Left cardiac atrium (tissue), 4 donors: ENCODE measurements around the gene GRIN2A. TPM values are rescaled to one million over a fixed set of nuclear protein-coding genes. Genes with fewer than 3 reads are reported as not detected.

ENCODE experiments used
- ATAC-seq, 2 donors: fragments of 200-7000 bp; cut with Tn5 transposase; one replicate each; pipeline ENCODE4 v1.9.1; 2020; ENCODE audit warnings: mild to moderate bottlenecking in 2 of 2, moderate library complexity in 2 of 2
- DNase-seq: peaks from one replicate; pipeline ENCODE4 v3.0.0-alpha.2; 2020
- intact Hi-C, 2 donors: fragments of 100-400 bp; cut with DNase I; formaldehyde crosslinking; loops; one replicate each; pipeline versions ENCODE4 v1.14.1 to v1.15.1; 2022 to 2023
- total RNA-seq, 2 donors: library from RNA; stranded (reverse); fragmentation: NEBNext Ultra II Directional; extraction: Animal tissue kit (Norgen Biotek cat#: 25700); gene quantifications; one replicate each; pipeline ENCODE4 v1.2.1, GENCODE V29; 2021
- donor health status: DM: no; HTN: yes; CAD: no.
- donor health status: DM: no; HTN: yes; CAD: no; lungs with severe emphysema.
- donor health status: DM: yes; HTN: yes; CAD: no.
- donor health status: Dilated cardiomyopathy.

The GRIN2A gene
- total RNA-seq, 2 donors from 2014 or later = 2.0 to 6.5 TPM

- ATAC-seq (no peak), DNase-seq (no peak)
- intact Hi-C loops = no loop called here
Observed at GRCh38 chr16:10013364-10013763, 168.9 kb downstream of the GRIN2A start.

- ATAC-seq (no peak), DNase-seq (no peak)
- intact Hi-C loops = no loop called here
Observed at GRCh38 chr16:10009684-10010083, 172.5 kb downstream of the GRIN2A start.

- ATAC-seq (peak in 1 of 2 donors; percentile 79), DNase-seq (no peak)
- intact Hi-C loops = no loop called here
Observed at GRCh38 chr16:10003486-10003885, 178.7 kb downstream of the GRIN2A start.

- no peak for ATAC-seq
- no peak for DNase-seq
Observed at GRCh38 chr16:10001258-10001775, 180.9 kb downstream of the GRIN2A start.

GRCh38 chr16:9996221-9996620 lies 186.0 kb downstream of the GRIN2A start:
- ATAC-seq (no peak), DNase-seq (no peak)
- intact Hi-C loops = no loop called here

More at GRCh38 chr16:10001258-10001775, 180.9 kb downstream of the GRIN2A start:
- intact Hi-C loops = no loop called here

- intact Hi-C loops = no loop called here
- DNase-seq (no peak), ATAC-seq (no peak)
Observed at GRCh38 chr16:9992441-9992840, 189.8 kb downstream of the GRIN2A start.

- DNase-seq = no peak
- intact Hi-C loops = no loop called here
- no peak for ATAC-seq
Observed at GRCh38 chr16:9980981-9981380, 201.2 kb downstream of the GRIN2A start.

GRCh38 chr16:9978160-9978725 lies 204.0 kb downstream of the GRIN2A start:
- no peak for DNase-seq

GRCh38 chr16:9977333-9977897 lies 204.8 kb downstream of the GRIN2A start:
- intact Hi-C loops = no loop called here
- ATAC-seq = no peak

More at GRCh38 chr16:9978160-9978725, 204.0 kb downstream of the GRIN2A start:
- intact Hi-C loops = no loop called here
- no peak for ATAC-seq

GRCh38 chr16:9976601-9977000 lies 205.6 kb downstream of the GRIN2A start:
- ATAC-seq (no peak), DNase-seq (no peak)
- intact Hi-C loops = no loop called here

More at GRCh38 chr16:9977333-9977897, 204.8 kb downstream of the GRIN2A start:
- DNase-seq = no peak

- DNase-seq = no peak
- intact Hi-C loops = no loop called here
- ATAC-seq = no peak
Observed at GRCh38 chr16:9971907-9972306, 210.3 kb downstream of the GRIN2A start.

GRCh38 chr16:9970796-9971195 lies 211.4 kb downstream of the GRIN2A start:
- ATAC-seq (no peak), DNase-seq (no peak)
- intact Hi-C loops = no loop called here

- intact Hi-C loops = no loop called here
- ATAC-seq = no peak
- DNase-seq = no peak
Observed at GRCh38 chr16:9970244-9970643, 212.0 kb downstream of the GRIN2A start.

- ATAC-seq = no peak
- intact Hi-C loops = no loop called here
- DNase-seq = no peak
Observed at GRCh38 chr16:9969580-9969979, 212.6 kb downstream of the GRIN2A start.

GRCh38 chr16:9966569-9967157 lies 215.6 kb downstream of the GRIN2A start:
- ATAC-seq (no peak), DNase-seq (no peak)
- intact Hi-C loops = no loop called here

- intact Hi-C loops = no loop called here
- ATAC-seq (no peak), DNase-seq (no peak)
Observed at GRCh38 chr16:9965079-9965478, 217.1 kb downstream of the GRIN2A start.

GRCh38 chr16:9964426-9964825 lies 217.8 kb downstream of the GRIN2A start:
- ATAC-seq = no peak
- intact Hi-C loops = no loop called here
- DNase-seq = no peak

- intact Hi-C loops = no loop called here
- DNase-seq (no peak), ATAC-seq (no peak)
Observed at GRCh38 chr16:9957433-9957832, 224.8 kb downstream of the GRIN2A start.

GRCh38 chr16:9957002-9957401 lies 225.2 kb downstream of the GRIN2A start:
- DNase-seq (no peak), ATAC-seq (no peak)
- intact Hi-C loops = no loop called here

- DNase-seq (no peak), ATAC-seq (no peak)
- intact Hi-C loops = no loop called here
Observed at GRCh38 chr16:9955677-9956076, 226.6 kb downstream of the GRIN2A start.
